IMR-90 (cell line): ENCODE results near the gene TOR4A. TPM values are rescaled to one million over a fixed set of nuclear protein-coding genes. Genes with fewer than 3 reads are reported as not detected.

ENCODE experiments used
- ATAC-seq: fragments of 200-7000 bp; cut with Tn5 transposase; 2 replicates; pipeline ENCODE4 v1.9.1; 2020; ENCODE audit warnings: low read depth, mild to moderate bottlenecking, moderate library complexity
- BruUV-seq: library from RNA; stranded (reverse); fragments of 400-500 nt; replicated peaks from 2 replicates; lab custom pipeline; 2021; lab: Mats Ljungman, UMichigan
- CTCF ChIA-PET: fragments of 300-600 bp; formaldehyde crosslinking; extraction: SDS; loops from one replicate; lab custom pipeline; 2021; ENCODE audit warnings: antibody characterized with exemption; lab: Yijun Ruan, JAX
- POLR2A ChIA-PET: fragments of 300-600 bp; sonication (Branson Sonifier 250); formaldehyde crosslinking; loops from one replicate; lab custom pipeline; 2022; ENCODE audit warnings: antibody characterized with exemption; ENCODE audit not compliant: unreplicated experiment; lab: Charles Lee
- DNase-seq: peaks from one replicate; pipeline ENCODE4 v3.0.0; 2013
- H2AFZ ChIP-seq: replicated peaks from 2 replicates; pipeline ENCODE3; 2013; ENCODE audit warnings: low read length, mild to moderate bottlenecking; ENCODE audit not compliant: poor library complexity
- H2AK5ac ChIP-seq: 2 replicates; pipeline ENCODE4 v1.6.1; 2013; ENCODE audit warnings: low read depth, low read length, inconsistent platforms
- H2AK9ac ChIP-seq: replicated peaks from 2 replicates; pipeline ENCODE3; 2013; ENCODE audit warnings: mild to moderate bottlenecking, low read depth, low read length, moderate library complexity; ENCODE audit not compliant: poor library complexity
- H2BK120ac ChIP-seq: 2 replicates; pipeline ENCODE4 v1.6.1; 2013; ENCODE audit warnings: low read depth, low read length, inconsistent platforms
- H2BK15ac ChIP-seq: 3 replicates; pipeline ENCODE4 v1.6.1; 2013; ENCODE audit warnings: low read depth, low read length, inconsistent platforms
- H2BK20ac ChIP-seq: 2 replicates; pipeline ENCODE4 v1.6.1; 2013; ENCODE audit warnings: low read depth, mild to moderate bottlenecking, inconsistent platforms, low read length, moderate library complexity
- H2BK5ac ChIP-seq: 2 replicates; pipeline ENCODE4 v1.6.1; 2013; ENCODE audit warnings: mild to moderate bottlenecking, low read depth, low read length, inconsistent platforms; ENCODE audit not compliant: poor library complexity, severe bottlenecking
- H3K14ac ChIP-seq: replicated peaks from 2 replicates; pipeline ENCODE4 v1.6.1; 2013; ENCODE audit warnings: low read depth, low read length, inconsistent platforms
- H3K18ac ChIP-seq: 2 replicates; pipeline ENCODE4 v1.6.1; 2013; ENCODE audit warnings: low read depth, low read length, control low read depth
- H3K23ac ChIP-seq: 2 replicates; pipeline ENCODE4 v1.6.1; 2013; ENCODE audit warnings: low read depth, low read length, inconsistent platforms
- H3K27ac ChIP-seq: 2 replicates; pipeline ENCODE4 v1.5.1; 2013; ENCODE audit warnings: mild to moderate bottlenecking, control low read depth, low read length; ENCODE audit not compliant: insufficient read depth
- H3K27me3 ChIP-seq: 2 replicates; pipeline ENCODE4 v1.6.1; 2013; ENCODE audit warnings: low read length; ENCODE audit not compliant: control insufficient read depth, insufficient read depth
- H3K36me3 ChIP-seq: 2 replicates; pipeline ENCODE4 v1.6.1; 2013; ENCODE audit warnings: low read length, mixed read lengths; ENCODE audit not compliant: control insufficient read depth, insufficient read depth
- H3K4ac ChIP-seq: 2 replicates; pipeline ENCODE4 v1.6.1; 2013; ENCODE audit warnings: low read depth, low read length, inconsistent platforms
- H3K4me1 ChIP-seq: 2 replicates; pipeline ENCODE4 v1.6.1; 2013; ENCODE audit warnings: low read length, mixed read lengths; ENCODE audit not compliant: control insufficient read depth, insufficient read depth
- H3K4me2 ChIP-seq: 2 replicates; pipeline ENCODE4 v1.6.1; 2013; ENCODE audit warnings: low read depth, mild to moderate bottlenecking, control low read depth, low read length, moderate library complexity
- H3K4me3 ChIP-seq: 2 replicates; pipeline ENCODE4 v1.5.1; 2013; ENCODE audit warnings: low read depth, mild to moderate bottlenecking, control low read depth, low read length, moderate library complexity; ENCODE audit not compliant: insufficient read depth
- H3K56ac ChIP-seq: 2 replicates; pipeline ENCODE4 v1.6.1; 2013; ENCODE audit warnings: low read length, inconsistent platforms; ENCODE audit not compliant: insufficient read depth; ENCODE audit errors: extremely low read depth
- H3K79me1 ChIP-seq, 2 experiments: 2 replicates each; pipeline ENCODE4 v1.6.1; 2013; ENCODE audit warnings: low read length in 2 of 2, inconsistent platforms in 1 of 2, low read depth in 1 of 2
- H3K9ac ChIP-seq: 2 replicates; pipeline ENCODE4 v1.6.1; 2013; ENCODE audit warnings: low read depth, low read length, control low read depth
- H3K9me1 ChIP-seq: 2 replicates; pipeline ENCODE4 v1.6.1; 2013; ENCODE audit warnings: low read length, inconsistent platforms; ENCODE audit not compliant: insufficient read depth
- H3K9me3 ChIP-seq: 2 replicates; pipeline ENCODE4 v1.6.1; 2013; ENCODE audit warnings: low read length; ENCODE audit not compliant: control insufficient read depth, insufficient read depth
- H4K20me1 ChIP-seq: 2 replicates; pipeline ENCODE4 v1.6.1; 2013; ENCODE audit warnings: low read length, inconsistent platforms; ENCODE audit not compliant: insufficient read depth
- H4K5ac ChIP-seq: 2 replicates; pipeline ENCODE4 v1.6.1; 2013; ENCODE audit warnings: mild to moderate bottlenecking, low read depth, low read length, control low read depth
- H4K8ac ChIP-seq, 2 experiments: 2 replicates each; pipeline ENCODE4 v1.6.1; 2013; ENCODE audit warnings: low read depth in 2 of 2, low read length in 2 of 2, control low read depth in 1 of 2, inconsistent platforms in 1 of 2
- H4K91ac ChIP-seq: 2 replicates; pipeline ENCODE4 v1.6.1; 2013; ENCODE audit warnings: low read depth, low read length, inconsistent platforms; ENCODE audit not compliant: insufficient read depth
- MXI1 ChIP-seq: IDR thresholded peaks from 2 replicates; pipeline ENCODE4 v1.6.1; 2012; ENCODE audit warnings: low read depth, mild to moderate bottlenecking, low read length, moderate library complexity, borderline replicate concordance
- WGBS, 2 experiments: methylation state at CpG; one replicate each; pipeline versions ENCODE4 v1.1.5 to v1.1.7; 2013; ENCODE audit warnings: missing lambda C conversion rate in 2 of 2; ENCODE audit not compliant: insufficient read length in 1 of 2; ENCODE audit errors: extremely low coverage in 2 of 2; 5-methylcytosine and 5-hydroxymethylcytosine counted together
- dilution Hi-C: fragments of 300-500 bp; cut with HindIII; formaldehyde crosslinking; loops from one replicate; pipeline ENCODE4 v1.14.3; 2018; ENCODE audit warnings: low sequenced_read_pairs; ENCODE audit not compliant: unreplicated experiment
- in situ Hi-C: fragments of 300-500 bp; cut with MboI; formaldehyde crosslinking; loops from 3 replicates; pipeline ENCODE4 v1.14.3; 2019; ENCODE audit warnings: low sequenced_read_pairs, inconsistent platforms, mixed read lengths
- intact Hi-C: fragments of 100-400 bp; cut with micrococcal nuclease; formaldehyde crosslinking; loops from 2 replicates; pipeline ENCODE4 v1.10.0; 2022
- polyA plus RNA-seq, 3 experiments: library from polyadenylated mRNA; depleted of rRNA; stranded (reverse); fragments of >200 nt; gene quantifications; 2 replicates each; pipeline ENCODE4 v1.2.3, GENCODE V29; 2012; ENCODE audit warnings: low replicate concordance in 1 of 3
- total RNA-seq: library from RNA; depleted of rRNA; stranded (reverse); fragments of >200 nt; gene quantifications from 2 replicates; pipeline ENCODE4 v1.2.3, GENCODE V29; 2012

Gene TOR4A
- total and polyA plus RNA-seq, 2 of the 4 experiments (the other 2 are of a cell fraction): 9.7 to 22.9 TPM

GRCh38 chr9:137247916-137248175 is 29.7 kb upstream of the TOR4A start:
- Histone ChIP-seq H3K9me1 (peaks cover 4% of the 10 kb centered on the region), H3K36me3 (peaks cover 9% of the 10 kb centered on the region), H2BK5ac (no peak overlapping the region), H3K4me2 (no peak overlapping the region), H3K9me3 (no peaks in the 10 kb centered on the region), H3K79me1 (peaks cover 3 to 17% of the 10 kb centered on the region in 2 experiments; a peak in 3 of 4 replicates), H3K14ac (no peak overlapping the region), H2BK15ac (no peak overlapping the region), H3K4me1 (peaks cover 5% of the 10 kb centered on the region; the same call in 1 of the 2 replicates), H2AFZ (no peak overlapping the region), H4K91ac (no peak overlapping the region), H3K23ac (no peak overlapping the region), H3K56ac (no peak overlapping the region), H2AK9ac (peak overlapping the region; percentile 58), H2BK120ac (no peak overlapping the region), H4K5ac (no peak overlapping the region), H4K20me1 (peaks cover 19% of the 10 kb centered on the region), H2AK5ac (no peak overlapping the region), H3K27me3 (no peaks in the 10 kb centered on the region), H3K4me3 (no peak overlapping the region), H3K4ac (no peak overlapping the region), H2BK20ac (no peak overlapping the region), H4K8ac (no peak overlapping the region), H3K18ac (no peak overlapping the region), H3K27ac (no peak overlapping the region), H3K9ac (no peak overlapping the region)
- in situ Hi-C loops (no loop called here), intact Hi-C loops (no loop called here), dilution Hi-C loops (no loop called here)
- BruUV-seq: no TSS peak
- no peak for TF ChIP-seq MXI1
- ChIA-PET POLR2A (no interaction called here), CTCF (no interaction called here)
- WGBS, 2 experiments: no CpG with 5 or more reads among the region's 6 CpGs
- ATAC-seq (no peak), DNase-seq (no peak)
